Suprapubic skin (tissue), 4 donors: Measurements from ENCODE around the gene TMCC2. TPM values are rescaled to one million over a fixed set of nuclear protein-coding genes. Genes with fewer than 3 reads are reported as not detected.
"Not testable (repeated sequence)": the region's sequence is repeated elsewhere in the genome, so short reads cannot be mapped to it uniquely, and the experiment has no call there.

Experiments
- DNase-seq, 2 donors: peaks; one replicate each; pipeline ENCODE4 v3.0.0-alpha.2; 2019; ENCODE audit warnings: low spot score in 2 of 2
- H3K27ac ChIP-seq: fragments of 200-600 bp; sonication (generic); one replicate; pipeline ENCODE4 v1.5.1; 2019
- H3K27me3 ChIP-seq: fragments of 200-600 bp; sonication (generic); one replicate; pipeline ENCODE4 v1.5.1; 2019
- H3K36me3 ChIP-seq: fragments of 200-600 bp; sonication (generic); one replicate; pipeline ENCODE4 v1.5.1; 2019
- H3K4me1 ChIP-seq: fragments of 200-600 bp; sonication (generic); one replicate; pipeline ENCODE4 v1.5.1; 2019
- H3K4me3 ChIP-seq: fragments of 200-600 bp; sonication (generic); one replicate; pipeline ENCODE4 v1.5.1; 2019; ENCODE audit warnings: mild to moderate bottlenecking
- H3K9me3 ChIP-seq: fragments of 200-600 bp; sonication (generic); one replicate; pipeline ENCODE4 v1.5.1; 2019
- EP300 ChIP-seq: sonication (generic); formaldehyde crosslinking; IDR thresholded peaks from one replicate; pipeline ENCODE4 v1.6.1; 2017; ENCODE audit warnings: antibody characterized with exemption
- POLR2A ChIP-seq, 2 donors: fragments of 450-650 bp; IDR thresholded peaks; one replicate each; pipeline ENCODE4 v1.6.1; 2017; ENCODE audit warnings: antibody characterized with exemption in 2 of 2, mild to moderate bottlenecking in 2 of 2, moderate library complexity in 2 of 2
- POLR2AphosphoS5 ChIP-seq, 3 donors: sonication (generic); formaldehyde crosslinking; IDR thresholded peaks; one replicate each; pipeline ENCODE4 v1.6.1; 2017; ENCODE audit warnings: antibody characterized with exemption in 3 of 3
- WGBS: methylation state at CpG from one replicate; pipeline ENCODE4 v1.1.5; 2018; 5-methylcytosine and 5-hydroxymethylcytosine counted together
- total RNA-seq, 4 donors: library from RNA; depleted of rRNA; stranded (reverse); fragments of >200 nt; gene quantifications; one replicate each; pipeline ENCODE4 v1.1.0, GENCODE V29; 2016
- TF ChIP-seq, protein P1 (sequence below), 2 donors: fragments of 200-600 bp in 1 of 2; fragments of 450-650 bp in 1 of 2; sonication (generic) in 1 of 2; IDR thresholded peaks; one replicate each; pipeline ENCODE4 v1.5.1; 2016 to 2019; ENCODE audit warnings: antibody characterized with exemption in 2 of 2, mild to moderate bottlenecking in 1 of 2, moderate library complexity in 1 of 2

TMCC2 gene
- total RNA-seq, 4 donors from 2014 or later: 3.1 to 4.3 (median 4.1) TPM

GRCh38 chr1:205274041-205274691 lies 46.4 kb downstream of the TMCC2 start:
- no peak for DNase-seq
- Histone ChIP-seq H3K27ac (no peak overlapping the region), H3K36me3 (peaks cover 16% of the 10 kb centered on the region), H3K4me3 (no peak overlapping the region), H3K27me3 (no peaks in the 10 kb centered on the region), H3K9me3 (no peaks in the 10 kb centered on the region), H3K4me1 (peaks cover 39% of the 10 kb centered on the region)
- WGBS: 65% methylated on average over 8 of the region's 8 CpGs
- no peak for TF ChIP-seq POLR2AphosphoS5 (IDR thresholded peaks at IDR 0.05)
- TF ChIP-seq EP300: no peak
- TF ChIP-seq, protein P1, sequence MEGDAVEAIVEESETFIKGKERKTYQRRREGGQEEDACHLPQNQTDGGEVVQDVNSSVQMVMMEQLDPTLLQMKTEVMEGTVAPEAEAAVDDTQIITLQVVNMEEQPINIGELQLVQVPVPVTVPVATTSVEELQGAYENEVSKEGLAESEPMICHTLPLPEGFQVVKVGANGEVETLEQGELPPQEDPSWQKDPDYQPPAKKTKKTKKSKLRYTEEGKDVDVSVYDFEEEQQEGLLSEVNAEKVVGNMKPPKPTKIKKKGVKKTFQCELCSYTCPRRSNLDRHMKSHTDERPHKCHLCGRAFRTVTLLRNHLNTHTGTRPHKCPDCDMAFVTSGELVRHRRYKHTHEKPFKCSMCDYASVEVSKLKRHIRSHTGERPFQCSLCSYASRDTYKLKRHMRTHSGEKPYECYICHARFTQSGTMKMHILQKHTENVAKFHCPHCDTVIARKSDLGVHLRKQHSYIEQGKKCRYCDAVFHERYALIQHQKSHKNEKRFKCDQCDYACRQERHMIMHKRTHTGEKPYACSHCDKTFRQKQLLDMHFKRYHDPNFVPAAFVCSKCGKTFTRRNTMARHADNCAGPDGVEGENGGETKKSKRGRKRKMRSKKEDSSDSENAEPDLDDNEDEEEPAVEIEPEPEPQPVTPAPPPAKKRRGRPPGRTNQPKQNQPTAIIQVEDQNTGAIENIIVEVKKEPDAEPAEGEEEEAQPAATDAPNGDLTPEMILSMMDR (IDR thresholded peaks at IDR 0.05): no peak
- TF ChIP-seq POLR2A (IDR thresholded peaks at IDR 0.05): no peak

DNA sequence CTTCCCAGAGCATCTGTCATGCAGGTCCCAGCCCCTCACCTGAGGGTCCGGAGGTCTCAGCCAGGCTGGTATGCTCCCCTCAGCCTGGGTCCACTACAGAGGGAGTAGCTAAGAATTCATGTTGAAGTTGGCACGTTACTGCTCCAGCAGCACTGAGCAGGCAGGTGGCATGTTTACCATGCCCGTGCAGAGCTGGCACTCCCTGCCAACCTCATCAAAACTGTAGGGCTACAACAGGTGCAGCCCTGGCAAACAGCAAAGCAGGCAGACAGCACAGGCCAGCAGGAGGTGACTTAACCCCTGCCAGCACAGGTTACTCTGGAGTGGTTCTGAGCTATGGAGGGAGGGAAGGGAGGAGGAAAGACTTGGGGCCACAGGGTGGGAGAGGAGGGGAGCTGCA lies 47.4 kb downstream of the TMCC2 start:
- peaks cover 39% of the 10 kb centered on the region for H3K4me1 ChIP-seq
- H3K4me3 ChIP-seq: no peak overlapping the region
- no peak for TF ChIP-seq POLR2AphosphoS5 (IDR thresholded peaks at IDR 0.05)
- TF ChIP-seq EP300: no peak
- TF ChIP-seq, protein P1 (IDR thresholded peaks at IDR 0.05): no peak
- no peak for TF ChIP-seq POLR2A (IDR thresholded peaks at IDR 0.05)
- 53% methylated on average over 2 of the region's 3 CpGs for WGBS
- H3K27me3 ChIP-seq: no peaks in the 10 kb centered on the region
- no peak for DNase-seq
- H3K9me3 ChIP-seq: no peaks in the 10 kb centered on the region
- H3K27ac ChIP-seq: no peak overlapping the region
- H3K36me3 ChIP-seq: peaks cover 10% of the 10 kb centered on the region

DNA sequence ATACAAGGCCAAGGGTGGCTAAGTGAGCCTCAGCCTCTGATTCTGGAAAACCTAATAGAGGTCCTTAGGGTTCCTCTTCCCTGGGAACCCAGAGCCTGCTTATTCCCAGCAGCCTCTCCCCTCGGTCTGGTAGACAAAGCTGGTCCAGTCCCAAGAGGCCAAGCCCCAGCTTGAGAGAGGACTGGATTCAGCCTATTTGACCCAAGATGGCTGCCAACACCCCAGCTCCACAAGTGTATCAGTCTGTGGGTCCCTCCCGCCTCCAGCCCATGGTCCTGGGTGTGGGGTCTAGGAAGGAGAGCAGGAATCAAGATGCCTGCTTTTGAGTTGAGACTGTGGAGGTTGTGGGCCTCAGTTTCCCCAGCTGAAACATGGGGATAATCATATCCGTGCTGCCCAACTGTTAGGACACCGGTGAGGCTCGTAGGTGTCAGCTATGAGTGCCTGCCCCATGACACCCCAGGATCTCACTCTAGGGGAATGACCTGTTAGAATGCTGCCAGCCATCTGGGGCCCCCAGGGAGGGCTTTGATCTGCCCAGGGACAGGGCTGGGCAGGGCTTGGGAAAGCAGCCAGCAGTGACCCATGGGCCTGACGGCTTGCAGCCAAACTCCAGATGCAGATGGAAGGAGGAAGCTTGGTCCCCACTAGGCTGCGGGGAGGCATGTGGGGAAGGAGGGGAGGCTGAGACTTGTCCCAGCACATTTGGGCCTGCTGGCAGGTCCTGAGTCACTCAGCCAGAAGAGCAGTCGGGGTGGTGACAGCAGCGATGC lies 48.4 kb downstream of the TMCC2 start:
- 75% methylated on average over 8 of the region's 9 CpGs for WGBS
- H3K4me3 ChIP-seq: no peak overlapping the region
- H3K9me3 ChIP-seq: no peaks in the 10 kb centered on the region
- no peak for DNase-seq
- no peak for TF ChIP-seq EP300
- TF ChIP-seq, protein P1 (IDR thresholded peaks at IDR 0.05): no peak
- no peak overlapping the region for H3K27ac ChIP-seq
- H3K36me3 ChIP-seq: peaks cover 10% of the 10 kb centered on the region
- no peaks in the 10 kb centered on the region for H3K27me3 ChIP-seq
- peaks cover 33% of the 10 kb centered on the region for H3K4me1 ChIP-seq

DNA sequence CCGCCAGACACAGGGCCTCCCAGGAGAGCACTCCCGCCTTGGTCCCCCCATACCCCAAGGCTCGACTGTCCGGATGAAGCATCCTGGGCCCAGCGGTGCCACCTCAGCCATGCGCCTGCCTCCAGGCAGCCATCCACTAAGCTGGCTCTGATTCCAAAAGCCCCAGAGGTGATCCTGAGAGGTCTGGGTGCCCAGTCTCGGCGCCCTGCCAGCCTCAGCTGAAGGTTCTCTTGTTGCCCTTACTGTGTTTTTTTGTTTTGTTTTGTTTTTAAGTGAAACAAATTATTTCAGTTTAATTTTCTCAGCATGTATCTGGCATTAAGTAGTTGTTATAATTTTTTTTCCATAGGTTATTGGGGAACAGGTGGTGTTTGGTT lies 48.9 kb downstream of the TMCC2 start:
- 73% methylated on average over 8 of the region's 8 CpGs for WGBS
- H3K9me3 ChIP-seq: no peaks in the 10 kb centered on the region
- TF ChIP-seq, protein P1 (IDR thresholded peaks at IDR 0.05): no peak
- no peak overlapping the region for H3K4me3 ChIP-seq
- peaks cover 9% of the 10 kb centered on the region for H3K36me3 ChIP-seq
- H3K27me3 ChIP-seq: no peaks in the 10 kb centered on the region
- H3K27ac ChIP-seq: no peak overlapping the region
- peaks cover 29% of the 10 kb centered on the region for H3K4me1 ChIP-seq
- no peak for DNase-seq

GRCh38 chr1:205279986-205280385 lies 52.2 kb downstream of the TMCC2 start:
- WGBS: 48% methylated on average over 3 of the region's 3 CpGs
- no peak for DNase-seq
- no peak overlapping the region for H3K4me3 ChIP-seq
- H3K9me3 ChIP-seq: no peaks in the 10 kb centered on the region
- H3K27me3 ChIP-seq: no peaks in the 10 kb centered on the region
- H3K27ac ChIP-seq: no peak overlapping the region
- H3K4me1 ChIP-seq: peaks cover 52% of the 10 kb centered on the region
- no peaks in the 10 kb centered on the region for H3K36me3 ChIP-seq
- TF ChIP-seq, protein P1 (IDR thresholded peaks at IDR 0.05): no peak
- TF ChIP-seq POLR2AphosphoS5 (IDR thresholded peaks at IDR 0.05) (no peak), EP300 (no peak), POLR2A (IDR thresholded peaks at IDR 0.05) (no peak)

DNA sequence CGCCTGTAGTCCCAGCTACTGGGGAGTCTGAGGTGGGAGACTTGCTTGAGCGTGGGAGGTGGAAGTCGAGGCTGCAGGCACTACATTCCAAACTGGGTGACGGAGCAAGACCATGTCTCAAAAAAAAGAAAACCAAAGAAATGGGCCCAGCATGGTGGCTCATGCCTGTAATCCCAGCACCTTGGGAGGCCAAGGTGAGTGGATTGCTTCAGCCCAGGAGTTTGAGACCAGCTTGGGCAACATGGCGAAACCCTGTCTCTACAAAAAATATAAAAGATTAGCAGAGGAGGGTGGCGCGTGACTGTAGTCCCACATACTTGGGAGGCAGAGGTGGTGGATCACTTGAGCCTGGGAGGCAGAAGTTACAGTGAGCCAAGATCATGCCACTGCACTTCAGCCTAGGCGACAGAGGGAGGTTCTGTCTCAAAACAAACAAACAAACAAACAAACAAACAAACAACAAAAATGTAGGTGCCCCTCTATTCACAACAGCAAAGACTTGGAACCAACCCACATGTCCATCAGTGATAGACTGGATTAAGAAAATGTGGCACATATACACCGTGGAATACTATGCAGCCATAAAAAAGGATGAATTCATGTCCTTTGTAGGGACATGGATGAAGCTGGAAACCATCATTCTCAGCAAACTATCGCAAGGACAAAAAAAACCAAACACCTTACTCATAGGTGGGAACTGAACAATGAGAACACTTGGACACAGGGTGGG lies 53.1 kb downstream of the TMCC2 start:
- not testable (repeated sequence) for H3K27ac ChIP-seq, H3K27me3 ChIP-seq, H3K9me3 ChIP-seq, DNase-seq, H3K36me3 ChIP-seq, H3K4me3 ChIP-seq
- H3K4me1 ChIP-seq: peaks cover 52% of the 10 kb centered on the region
- 93% methylated on average over 10 of the region's 10 CpGs for WGBS
